ENCODE data around the gene C1D. TPM values are rescaled to one million over a fixed set of nuclear protein-coding genes. Genes with fewer than 3 reads are reported as not detected.

Gene C1D
- total RNA-seq, 1 experiment from 2014 or later = 21.1 TPM

DNA sequence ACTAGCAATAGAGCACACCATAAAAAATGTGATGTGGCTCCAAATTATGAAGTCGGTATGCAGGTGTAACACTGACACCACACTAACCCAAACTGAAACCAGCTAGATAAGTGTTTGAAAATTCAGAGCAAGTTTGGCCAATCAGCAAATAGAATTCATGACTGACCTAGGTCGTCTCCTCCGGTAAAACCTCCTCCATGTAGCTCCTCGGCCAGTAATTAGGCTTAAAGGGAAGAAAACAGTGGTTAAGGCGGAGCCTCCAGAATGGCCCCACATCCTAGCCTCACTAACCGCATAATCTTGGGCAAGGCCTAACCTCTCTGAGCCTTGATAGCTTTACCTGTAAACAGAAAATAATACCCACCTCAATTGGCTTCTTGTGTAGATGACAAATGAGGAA is 30.1 kb downstream of the C1D start:
- BruUV-seq (replicated peaks) = no TSS peak
- ChIA-PET POLR2A (no interaction called here), CTCF (interaction anchor here (1.2 kb wide), 1 partner anchor 186 kb away, joined by 4 read pairs; no protein-coding TSS in a partner anchor)

More for the DNA sequence above, 30.1 kb downstream of the C1D start:
- Histone ChIP-seq H4K20me1 (ENCODE audit: insufficient read depth) (no peaks in the 10 kb centered on the region), H3K4me3 (replicated peaks in 1 of 2; ENCODE audit: low read depth in 1 of 2, low read length in 2 of 2) (no peak overlapping the region), H3K27me3 (ENCODE audit: insufficient read depth, low read length) (peaks cover 5% of the 10 kb centered on the region; the same call in 1 of the 2 replicates), H3K9ac (ENCODE audit: low read length) (no peak overlapping the region), H3K27ac (ENCODE audit: low read depth, low read length) (no peak overlapping the region), H3K4me2 (ENCODE audit: low read length) (no peak overlapping the region), H3K79me2 (ENCODE audit: insufficient read depth, low read length) (no peaks in the 10 kb centered on the region), H3K9me3 (ENCODE audit: control insufficient read depth in 1 of 2, insufficient read depth in 1 of 2, low read depth in 1 of 2, low read length in 2 of 2) (no peaks in the 10 kb centered on the region), H2AFZ (ENCODE audit: low read depth, low read length, poor library complexity, severe bottlenecking) (no peak overlapping the region), H3K36me3 (ENCODE audit: control insufficient read depth in 1 of 2, insufficient read depth in 2 of 2, low read length in 2 of 2) (no peaks in the 10 kb centered on the region), H3K4me1 (ENCODE audit: control insufficient read depth in 1 of 2, insufficient read depth in 2 of 2, low read length in 2 of 2) (no peaks in the 10 kb centered on the region), H3K9me2 (ENCODE audit: insufficient read depth) (no peaks in the 10 kb centered on the region)
- TF ChIP-seq, protein P1, sequence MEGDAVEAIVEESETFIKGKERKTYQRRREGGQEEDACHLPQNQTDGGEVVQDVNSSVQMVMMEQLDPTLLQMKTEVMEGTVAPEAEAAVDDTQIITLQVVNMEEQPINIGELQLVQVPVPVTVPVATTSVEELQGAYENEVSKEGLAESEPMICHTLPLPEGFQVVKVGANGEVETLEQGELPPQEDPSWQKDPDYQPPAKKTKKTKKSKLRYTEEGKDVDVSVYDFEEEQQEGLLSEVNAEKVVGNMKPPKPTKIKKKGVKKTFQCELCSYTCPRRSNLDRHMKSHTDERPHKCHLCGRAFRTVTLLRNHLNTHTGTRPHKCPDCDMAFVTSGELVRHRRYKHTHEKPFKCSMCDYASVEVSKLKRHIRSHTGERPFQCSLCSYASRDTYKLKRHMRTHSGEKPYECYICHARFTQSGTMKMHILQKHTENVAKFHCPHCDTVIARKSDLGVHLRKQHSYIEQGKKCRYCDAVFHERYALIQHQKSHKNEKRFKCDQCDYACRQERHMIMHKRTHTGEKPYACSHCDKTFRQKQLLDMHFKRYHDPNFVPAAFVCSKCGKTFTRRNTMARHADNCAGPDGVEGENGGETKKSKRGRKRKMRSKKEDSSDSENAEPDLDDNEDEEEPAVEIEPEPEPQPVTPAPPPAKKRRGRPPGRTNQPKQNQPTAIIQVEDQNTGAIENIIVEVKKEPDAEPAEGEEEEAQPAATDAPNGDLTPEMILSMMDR (IDR thresholded peaks at IDR 0.05 in 2 of 3, conservative IDR thresholded peaks at IDR 0.05 in 1 of 3; ENCODE audit: borderline replicate concordance in 1 of 3, insufficient read depth in 1 of 3, low read depth in 2 of 3, low read length in 2 of 3) = no peak
- TF ChIP-seq ZNF274 (IDR thresholded peaks at IDR 0.05; ENCODE audit: low read depth, low read length) = no peak
- no peak for TF ChIP-seq TCF7L2 (IDR thresholded peaks at IDR 0.05; ENCODE audit: borderline replicate concordance, extremely low read depth, insufficient read depth, insufficient read length)
- TF ChIP-seq EZH2 (IDR thresholded peaks at IDR 0.05) = no peak
- TF ChIP-seq CBX3 (IDR thresholded peaks at IDR 0.05; ENCODE audit: low read depth) = no peak
- no peak for TF ChIP-seq JUND (IDR thresholded peaks at IDR 0.05)
- TF ChIP-seq EGR1 (IDR thresholded peaks at IDR 0.05; ENCODE audit: low read depth) = no peak
- TF ChIP-seq POLR2AphosphoS5 (IDR thresholded peaks at IDR 0.05; ENCODE audit: low read depth, low read length) = no peak
- TF ChIP-seq ELF1 (IDR thresholded peaks at IDR 0.05; ENCODE audit: borderline replicate concordance, low read depth) = no peak
- no peak for TF ChIP-seq ZFX (IDR thresholded peaks at IDR 0.05)
- TF ChIP-seq, protein P2, sequence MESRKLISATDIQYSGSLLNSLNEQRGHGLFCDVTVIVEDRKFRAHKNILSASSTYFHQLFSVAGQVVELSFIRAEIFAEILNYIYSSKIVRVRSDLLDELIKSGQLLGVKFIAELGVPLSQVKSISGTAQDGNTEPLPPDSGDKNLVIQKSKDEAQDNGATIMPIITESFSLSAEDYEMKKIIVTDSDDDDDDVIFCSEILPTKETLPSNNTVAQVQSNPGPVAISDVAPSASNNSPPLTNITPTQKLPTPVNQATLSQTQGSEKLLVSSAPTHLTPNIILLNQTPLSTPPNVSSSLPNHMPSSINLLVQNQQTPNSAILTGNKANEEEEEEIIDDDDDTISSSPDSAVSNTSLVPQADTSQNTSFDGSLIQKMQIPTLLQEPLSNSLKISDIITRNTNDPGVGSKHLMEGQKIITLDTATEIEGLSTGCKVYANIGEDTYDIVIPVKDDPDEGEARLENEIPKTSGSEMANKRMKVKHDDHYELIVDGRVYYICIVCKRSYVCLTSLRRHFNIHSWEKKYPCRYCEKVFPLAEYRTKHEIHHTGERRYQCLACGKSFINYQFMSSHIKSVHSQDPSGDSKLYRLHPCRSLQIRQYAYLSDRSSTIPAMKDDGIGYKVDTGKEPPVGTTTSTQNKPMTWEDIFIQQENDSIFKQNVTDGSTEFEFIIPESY (IDR thresholded peaks at IDR 0.05; ENCODE audit: extremely low read depth, insufficient replicate concordance, low read length) = no peak
- TF ChIP-seq POLR2A (IDR thresholded peaks at IDR 0.05; ENCODE audit: borderline replicate concordance, extremely low read depth, insufficient read depth, insufficient read length) = no peak
- TF ChIP-seq YY1 (IDR thresholded peaks at IDR 0.05; ENCODE audit: extremely low read depth, insufficient replicate concordance, low read depth, low read length) = no peak
- TF ChIP-seq, protein P3, sequence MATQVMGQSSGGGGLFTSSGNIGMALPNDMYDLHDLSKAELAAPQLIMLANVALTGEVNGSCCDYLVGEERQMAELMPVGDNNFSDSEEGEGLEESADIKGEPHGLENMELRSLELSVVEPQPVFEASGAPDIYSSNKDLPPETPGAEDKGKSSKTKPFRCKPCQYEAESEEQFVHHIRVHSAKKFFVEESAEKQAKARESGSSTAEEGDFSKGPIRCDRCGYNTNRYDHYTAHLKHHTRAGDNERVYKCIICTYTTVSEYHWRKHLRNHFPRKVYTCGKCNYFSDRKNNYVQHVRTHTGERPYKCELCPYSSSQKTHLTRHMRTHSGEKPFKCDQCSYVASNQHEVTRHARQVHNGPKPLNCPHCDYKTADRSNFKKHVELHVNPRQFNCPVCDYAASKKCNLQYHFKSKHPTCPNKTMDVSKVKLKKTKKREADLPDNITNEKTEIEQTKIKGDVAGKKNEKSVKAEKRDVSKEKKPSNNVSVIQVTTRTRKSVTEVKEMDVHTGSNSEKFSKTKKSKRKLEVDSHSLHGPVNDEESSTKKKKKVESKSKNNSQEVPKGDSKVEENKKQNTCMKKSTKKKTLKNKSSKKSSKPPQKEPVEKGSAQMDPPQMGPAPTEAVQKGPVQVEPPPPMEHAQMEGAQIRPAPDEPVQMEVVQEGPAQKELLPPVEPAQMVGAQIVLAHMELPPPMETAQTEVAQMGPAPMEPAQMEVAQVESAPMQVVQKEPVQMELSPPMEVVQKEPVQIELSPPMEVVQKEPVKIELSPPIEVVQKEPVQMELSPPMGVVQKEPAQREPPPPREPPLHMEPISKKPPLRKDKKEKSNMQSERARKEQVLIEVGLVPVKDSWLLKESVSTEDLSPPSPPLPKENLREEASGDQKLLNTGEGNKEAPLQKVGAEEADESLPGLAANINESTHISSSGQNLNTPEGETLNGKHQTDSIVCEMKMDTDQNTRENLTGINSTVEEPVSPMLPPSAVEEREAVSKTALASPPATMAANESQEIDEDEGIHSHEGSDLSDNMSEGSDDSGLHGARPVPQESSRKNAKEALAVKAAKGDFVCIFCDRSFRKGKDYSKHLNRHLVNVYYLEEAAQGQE (IDR thresholded peaks at IDR 0.05; ENCODE audit: low read depth) = no peak
- TF ChIP-seq, protein P4, sequence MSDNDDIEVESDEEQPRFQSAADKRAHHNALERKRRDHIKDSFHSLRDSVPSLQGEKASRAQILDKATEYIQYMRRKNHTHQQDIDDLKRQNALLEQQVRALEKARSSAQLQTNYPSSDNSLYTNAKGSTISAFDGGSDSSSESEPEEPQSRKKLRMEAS (IDR thresholded peaks at IDR 0.05) = no peak
- TF ChIP-seq FOSL1 (IDR thresholded peaks at IDR 0.05; ENCODE audit: low read depth) = no peak
- no peak for TF ChIP-seq EZH2phosphoT487 (IDR thresholded peaks at IDR 0.05; ENCODE audit: borderline replicate concordance)
- no peak for TF ChIP-seq SRF (IDR thresholded peaks at IDR 0.05; ENCODE audit: low read depth)
- RAD21 ChIA-PET (ENCODE audit: low non-redundant PET in 1 of 2, low total read pairs in 2 of 2, uncharacterized antibody in 2 of 2, unreplicated experiment in 2 of 2) = no interaction called here
- intact Hi-C loops (cut with micrococcal nuclease) = no loop called here
- no peak for DNase-seq (ENCODE audit: low read depth, low spot score)
- ATAC-seq = no peak
